Activated CD4-positive, alpha-beta T cell treated with anti-CD3 and anti-CD28 coated beads for 48 hours (primary cell): ENCODE measurements around the gene TUT4.

Experiments
- DNase-seq: peaks from one replicate; pipeline ENCODE4 v3.0.0-alpha.2; 2020

TUT4 gene

DNA sequence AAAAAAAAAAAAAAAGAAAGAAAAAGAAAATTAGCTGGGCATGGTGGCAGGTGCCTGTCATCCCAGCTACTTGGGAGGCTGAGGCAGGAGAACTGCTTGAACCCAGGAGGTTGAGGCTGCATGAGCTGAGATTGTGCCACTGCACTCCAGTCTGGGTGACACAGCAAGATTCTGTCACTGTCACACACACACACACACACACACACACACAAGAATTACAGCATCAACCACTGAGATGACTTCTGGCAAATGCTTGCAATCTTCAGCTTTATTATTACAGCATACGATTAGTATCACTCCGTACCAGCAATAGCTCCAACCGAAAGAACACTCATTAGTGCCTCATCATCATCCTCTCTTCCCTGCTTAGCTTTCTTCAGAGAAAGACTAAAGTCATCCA, 153.3 kb downstream of the TUT4 start:
- DNase-seq, result no peak

DNA sequence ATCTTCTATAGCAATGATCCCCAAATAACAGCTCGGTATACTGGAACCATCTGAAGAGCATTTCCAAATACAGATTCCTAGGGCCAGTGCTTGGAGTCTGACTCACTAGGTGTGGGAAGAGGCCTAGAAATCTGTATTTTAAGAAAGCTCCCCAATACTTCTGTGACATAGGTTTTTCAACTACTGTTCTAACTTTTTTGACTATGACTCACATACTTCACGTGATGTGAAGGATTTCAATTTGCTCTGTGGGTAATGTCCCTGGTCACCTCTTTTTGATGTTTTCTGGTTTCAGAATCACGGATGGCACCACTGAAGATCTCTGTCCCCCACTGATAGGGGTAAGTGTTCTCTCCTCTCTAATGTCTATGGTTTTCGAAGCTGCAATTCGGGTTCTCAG, 159.7 kb downstream of the TUT4 start:
- no peak for DNase-seq

DNA sequence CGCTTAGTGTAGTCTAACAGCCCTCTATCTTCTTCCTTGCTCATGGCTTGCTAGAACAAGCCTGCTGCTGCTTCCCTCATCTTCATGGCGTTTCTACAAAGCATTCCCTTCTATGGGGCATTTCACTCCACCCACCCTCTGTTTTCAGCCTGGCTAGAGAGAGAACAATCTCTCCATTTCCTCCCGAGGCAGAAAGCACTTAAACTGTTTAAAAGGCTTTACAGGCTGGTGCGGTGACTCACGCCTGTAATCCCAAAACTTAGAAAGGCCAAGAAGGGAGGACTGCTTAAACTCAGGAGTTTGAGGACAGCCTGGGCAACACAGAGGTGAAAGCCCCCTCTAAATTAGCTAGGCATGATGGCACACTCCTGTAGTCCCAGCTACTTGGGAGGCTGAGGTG, 166.4 kb downstream of the TUT4 start:
- no peak for DNase-seq

DNA sequence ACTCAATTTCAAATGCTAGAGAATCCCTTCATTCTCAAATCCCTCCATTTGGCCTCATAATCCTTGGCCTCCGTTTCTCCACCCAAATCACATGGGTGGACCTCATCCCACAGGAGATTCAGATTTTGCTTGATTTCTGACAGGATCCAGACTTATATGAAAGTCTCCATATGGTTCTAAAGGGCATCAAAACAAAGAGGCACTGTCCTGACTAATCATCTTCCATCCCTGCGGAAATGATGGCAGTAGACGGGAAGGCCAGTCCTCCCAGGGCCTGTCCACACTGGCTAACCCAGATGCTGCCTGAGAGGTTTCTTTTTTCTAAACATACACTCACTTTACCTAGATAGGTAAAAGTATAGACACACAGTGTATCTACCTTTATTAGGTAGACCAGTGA, 167.5 kb downstream of the TUT4 start:
- no peak for DNase-seq
